Measurements from ENCODE around the gene RAB41.
"Not testable (repeated sequence)": the region's sequence is repeated elsewhere in the genome, so short reads cannot be mapped to it uniquely, and the experiment has no call there.

The RAB41 gene

DNA sequence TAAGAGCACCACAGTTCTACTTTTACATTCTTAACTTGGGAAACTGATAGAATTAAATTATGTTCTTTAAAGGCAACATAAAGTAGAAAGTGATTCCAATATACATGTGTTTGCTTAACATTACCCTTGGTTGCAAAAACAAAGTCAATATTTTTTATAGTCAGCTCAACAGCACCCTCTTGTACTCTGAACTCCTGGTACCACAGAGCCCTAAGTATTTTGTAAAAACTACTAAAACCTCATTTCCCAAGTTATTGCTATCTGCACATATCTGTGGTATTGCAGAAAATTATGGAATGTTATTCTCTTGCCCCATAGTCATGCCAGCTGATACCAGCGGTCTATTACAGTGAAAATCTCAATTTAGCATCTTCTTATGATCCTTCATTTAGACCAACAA is 10.8 kb downstream of the RAB41 start:
- no peaks in the 10 kb centered on the region for H3K9me3 ChIP-seq (ENCODE audit: low read length)
- H3K4me1 ChIP-seq (ENCODE audit: insufficient read depth, low read length) = peaks cover 7% of the 10 kb centered on the region
- H3K27ac ChIP-seq (ENCODE audit: low read depth, low read length) = no peak overlapping the region
- no peaks in the 10 kb centered on the region for H3K27me3 ChIP-seq (ENCODE audit: control insufficient read depth in 1 of 2, insufficient read depth in 2 of 2, low read length in 2 of 2)
- no peak overlapping the region for H3K9ac ChIP-seq (ENCODE audit: low read length)
- no peaks in the 10 kb centered on the region for H3K36me3 ChIP-seq (ENCODE audit: insufficient read depth, low read length)
- H3K4me3 ChIP-seq (ENCODE audit: low read depth in 1 of 2, low read length in 2 of 2) = no peak overlapping the region

GRCh38 chrX:70293621-70294020 is 11.6 kb downstream of the RAB41 start:
- Histone ChIP-seq H3K9me3 (ENCODE audit: low read length) (no peaks in the 10 kb centered on the region), H3K27ac (ENCODE audit: low read depth, low read length) (no peak overlapping the region), H3K27me3 (ENCODE audit: control insufficient read depth in 1 of 2, insufficient read depth in 2 of 2, low read length in 2 of 2) (no peaks in the 10 kb centered on the region), H3K4me3 (ENCODE audit: low read depth in 1 of 2, low read length in 2 of 2) (no peak overlapping the region), H3K36me3 (ENCODE audit: insufficient read depth, low read length) (no peaks in the 10 kb centered on the region), H3K4me1 (ENCODE audit: insufficient read depth, low read length) (peaks cover 7% of the 10 kb centered on the region), H3K9ac (ENCODE audit: low read length) (no peak overlapping the region)

- Histone ChIP-seq H3K9ac (ENCODE audit: low read length) (no peak overlapping the region), H3K27me3 (ENCODE audit: control insufficient read depth in 1 of 2, insufficient read depth in 2 of 2, low read length in 2 of 2) (no peaks in the 10 kb centered on the region), H3K36me3 (ENCODE audit: insufficient read depth, low read length) (no peaks in the 10 kb centered on the region), H3K27ac (ENCODE audit: low read depth, low read length) (no peak overlapping the region), H3K4me3 (ENCODE audit: low read depth in 1 of 2, low read length in 2 of 2) (no peak overlapping the region), H3K9me3 (ENCODE audit: low read length) (no peaks in the 10 kb centered on the region), H3K4me1 (ENCODE audit: insufficient read depth, low read length) (no peaks in the 10 kb centered on the region)
Observed at GRCh38 chrX:70301716-70302115, 19.7 kb downstream of the RAB41 start.

- Histone ChIP-seq H3K27ac (ENCODE audit: low read depth, low read length) (no peak overlapping the region), H3K36me3 (ENCODE audit: insufficient read depth, low read length) (no peaks in the 10 kb centered on the region), H3K4me1 (ENCODE audit: insufficient read depth, low read length) (no peaks in the 10 kb centered on the region), H3K9me3 (ENCODE audit: low read length) (no peaks in the 10 kb centered on the region), H3K4me3 (ENCODE audit: low read depth in 1 of 2, low read length in 2 of 2) (no peak overlapping the region), H3K27me3 (ENCODE audit: control insufficient read depth in 1 of 2, insufficient read depth in 2 of 2, low read length in 2 of 2) (no peaks in the 10 kb centered on the region), H3K9ac (ENCODE audit: low read length) (no peak overlapping the region)
Observed at GRCh38 chrX:70313503-70313902, 31.5 kb downstream of the RAB41 start.

DNA sequence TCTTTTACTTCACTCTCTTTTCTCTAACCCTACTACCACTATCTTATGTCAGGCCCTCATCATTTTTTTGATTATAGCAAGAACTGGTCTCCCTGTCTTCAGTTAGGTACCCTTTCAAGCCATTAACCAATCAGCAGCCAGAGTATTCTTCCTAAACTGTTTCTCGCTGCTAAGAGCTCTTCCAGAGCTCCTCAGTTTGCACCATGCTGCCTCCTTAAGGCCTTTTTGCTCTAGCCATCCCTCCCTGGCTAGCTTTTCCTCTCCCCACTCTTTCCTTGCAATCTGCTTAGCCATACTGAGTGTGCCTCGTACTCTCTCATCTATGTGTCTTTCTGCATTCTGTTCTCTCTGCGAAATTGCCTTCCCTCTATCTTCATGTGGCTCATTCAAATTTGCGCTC is 40.8 kb downstream of the RAB41 start:
- H3K27ac ChIP-seq (ENCODE audit: low read depth, low read length) = no peak overlapping the region
- H3K36me3 ChIP-seq (ENCODE audit: insufficient read depth, low read length) = no peaks in the 10 kb centered on the region
- no peaks in the 10 kb centered on the region for H3K9me3 ChIP-seq (ENCODE audit: low read length)
- H3K27me3 ChIP-seq (ENCODE audit: control insufficient read depth in 1 of 2, insufficient read depth in 2 of 2, low read length in 2 of 2) = peaks cover 0 to 5% of the 10 kb centered on the region in 2 donors
- no peak overlapping the region for H3K9ac ChIP-seq (ENCODE audit: low read length)
- no peaks in the 10 kb centered on the region for H3K4me1 ChIP-seq (ENCODE audit: insufficient read depth, low read length)
- no peak overlapping the region for H3K4me3 ChIP-seq (ENCODE audit: low read depth in 1 of 2, low read length in 2 of 2)

DNA sequence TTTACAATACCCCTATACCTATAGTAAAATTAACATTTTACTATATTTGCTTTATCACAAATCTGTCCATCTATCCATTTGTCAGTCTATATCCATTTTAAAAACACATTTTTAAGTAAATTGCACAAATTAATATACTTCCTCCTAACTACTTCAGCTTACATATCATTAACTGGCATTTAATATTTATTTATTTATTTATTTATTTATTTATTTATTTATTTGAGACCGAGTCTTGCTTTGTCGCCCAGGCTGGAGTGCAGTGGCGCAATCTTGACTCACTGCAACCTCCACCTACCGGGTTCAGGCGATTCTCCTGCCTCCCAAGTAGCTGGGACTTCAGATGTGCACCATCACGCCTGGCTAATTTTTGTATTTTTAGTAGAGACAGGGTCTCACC is 41.7 kb downstream of the RAB41 start:
- H3K4me1 ChIP-seq (ENCODE audit: insufficient read depth, low read length); H3K9me3 ChIP-seq (ENCODE audit: low read length); H3K27ac ChIP-seq (ENCODE audit: low read depth, low read length); H3K36me3 ChIP-seq (ENCODE audit: insufficient read depth, low read length); H3K4me3 ChIP-seq (ENCODE audit: low read depth in 1 of 2, low read length in 2 of 2); H3K27me3 ChIP-seq (ENCODE audit: control insufficient read depth in 1 of 2, insufficient read depth in 2 of 2, low read length in 2 of 2); H3K9ac ChIP-seq (ENCODE audit: low read length): not testable (repeated sequence)

GRCh38 chrX:70324326-70324725 is 42.4 kb downstream of the RAB41 start:
- H3K9ac ChIP-seq (ENCODE audit: low read length) = no peak overlapping the region
- no peak overlapping the region for H3K27ac ChIP-seq (ENCODE audit: low read depth, low read length)
- no peaks in the 10 kb centered on the region for H3K9me3 ChIP-seq (ENCODE audit: low read length)
- H3K36me3 ChIP-seq (ENCODE audit: insufficient read depth, low read length) = no peaks in the 10 kb centered on the region
- H3K27me3 ChIP-seq (ENCODE audit: control insufficient read depth in 1 of 2, insufficient read depth in 2 of 2, low read length in 2 of 2) = peaks cover 0 to 5% of the 10 kb centered on the region in 2 donors
- H3K4me3 ChIP-seq (ENCODE audit: low read depth in 1 of 2, low read length in 2 of 2) = no peak overlapping the region
- no peaks in the 10 kb centered on the region for H3K4me1 ChIP-seq (ENCODE audit: insufficient read depth, low read length)

DNA sequence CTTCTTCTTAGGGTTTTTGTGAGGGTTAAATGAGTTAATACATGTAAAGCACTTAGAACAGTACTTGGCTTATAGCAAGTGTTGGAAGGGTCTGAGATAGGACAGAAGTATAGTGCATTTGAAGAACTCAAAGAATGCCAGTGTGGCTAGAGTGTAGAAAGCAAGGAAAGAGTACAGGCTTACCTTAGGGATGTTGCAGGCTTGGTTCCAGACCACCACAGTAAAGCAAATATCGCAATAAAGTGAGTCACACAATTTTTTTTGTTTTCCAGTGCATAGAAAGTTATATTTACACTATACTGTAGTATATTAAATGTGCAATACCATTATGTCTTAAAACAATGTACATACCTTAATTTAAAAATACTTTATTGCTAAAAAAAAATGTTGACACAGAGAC is 49.2 kb downstream of the RAB41 start:
- Histone ChIP-seq H3K27ac (ENCODE audit: low read depth, low read length) (no peak overlapping the region), H3K9ac (ENCODE audit: low read length) (no peak overlapping the region), H3K9me3 (ENCODE audit: low read length) (no peaks in the 10 kb centered on the region), H3K36me3 (ENCODE audit: insufficient read depth, low read length) (no peaks in the 10 kb centered on the region), H3K4me1 (ENCODE audit: insufficient read depth, low read length) (no peaks in the 10 kb centered on the region), H3K27me3 (ENCODE audit: control insufficient read depth in 1 of 2, insufficient read depth in 2 of 2, low read length in 2 of 2) (peaks cover 0 to 5% of the 10 kb centered on the region in 2 donors), H3K4me3 (ENCODE audit: low read depth in 1 of 2, low read length in 2 of 2) (no peak overlapping the region)

DNA sequence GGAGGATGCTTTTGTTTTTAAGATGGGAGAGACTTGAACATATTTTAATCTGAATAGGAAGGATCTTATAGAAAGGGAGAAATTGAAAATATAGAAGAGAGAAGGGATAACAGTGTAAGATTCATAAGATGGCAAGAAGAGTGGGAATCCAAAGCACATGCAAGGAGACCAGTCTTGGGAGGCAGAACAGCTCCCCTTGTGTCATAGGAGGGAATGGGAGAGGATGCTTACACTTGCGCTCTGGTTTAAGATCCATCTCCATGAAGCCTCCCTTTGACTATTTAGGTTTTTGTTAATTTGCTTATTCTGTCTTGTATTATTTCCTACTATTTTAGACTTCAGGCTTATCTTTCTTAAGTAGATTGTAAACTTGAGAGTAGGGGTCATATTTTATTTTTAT is 50.6 kb downstream of the RAB41 start:
- no peaks in the 10 kb centered on the region for H3K27me3 ChIP-seq (ENCODE audit: control insufficient read depth in 1 of 2, insufficient read depth in 2 of 2, low read length in 2 of 2)
- H3K9me3 ChIP-seq (ENCODE audit: low read length) = no peaks in the 10 kb centered on the region
- no peak overlapping the region for H3K4me3 ChIP-seq (ENCODE audit: low read depth in 1 of 2, low read length in 2 of 2)
- no peaks in the 10 kb centered on the region for H3K4me1 ChIP-seq (ENCODE audit: insufficient read depth, low read length)
- H3K9ac ChIP-seq (ENCODE audit: low read length) = no peak overlapping the region
- no peak overlapping the region for H3K27ac ChIP-seq (ENCODE audit: low read depth, low read length)
- H3K36me3 ChIP-seq (ENCODE audit: insufficient read depth, low read length) = no peaks in the 10 kb centered on the region

Measured in muscle layer of colon (tissue), 2 donors.